HepG2 (cell line): Measurements from ENCODE around the gene FTCD. TPM values are rescaled to one million over a fixed set of nuclear protein-coding genes. Genes with fewer than 3 reads are reported as not detected.

Experiments used
- FIP1L1 ChIP-seq: fragments of 200-400 bp; formaldehyde crosslinking; IDR thresholded peaks from 2 replicates; pipeline ENCODE4 v1.6.1; 2018; ENCODE audit warnings: low read depth, mild to moderate bottlenecking, low read length, moderate library complexity, borderline replicate concordance; ENCODE audit not compliant: insufficient read depth
- MBNL3 ChIP-seq: fragments of 250-450 bp; sonication (Bioruptor Pico); conservative IDR thresholded peaks from 2 replicates; pipeline ENCODE4 v1.8.0; 2022; ENCODE audit warnings: mild to moderate bottlenecking, inconsistent platforms
- NCOA1 ChIP-seq: sonication (generic); formaldehyde crosslinking; IDR thresholded peaks from 2 replicates; pipeline ENCODE4 v1.9.0; 2021; ENCODE audit warnings: missing genetic modification reagents
- TBX3 ChIP-seq: fragments of 450-650 bp; IDR thresholded peaks from 2 replicates; pipeline ENCODE4 v1.6.1; 2017; ENCODE audit warnings: antibody characterized with exemption, mild to moderate bottlenecking, inconsistent platforms, borderline replicate concordance
- ZBTB21 ChIP-seq: sonication (generic); formaldehyde crosslinking; IDR thresholded peaks from 2 replicates; pipeline ENCODE4 v1.4.0; 2020; ENCODE audit warnings: missing genetic modification reagents
- ZFP41 ChIP-seq: sonication (generic); formaldehyde crosslinking; IDR thresholded peaks from 2 replicates; pipeline ENCODE4 v1.4.0; 2020; ENCODE audit warnings: mild to moderate bottlenecking, missing genetic modification reagents, borderline replicate concordance
- ZNF598 ChIP-seq: sonication (generic); formaldehyde crosslinking; IDR thresholded peaks from 2 replicates; pipeline ENCODE4 v1.5.1; 2020; ENCODE audit warnings: mild to moderate bottlenecking, missing genetic modification reagents, borderline replicate concordance
- ZNF687 ChIP-seq: sonication (generic); formaldehyde crosslinking; IDR thresholded peaks from 2 replicates; pipeline ENCODE4 v1.5.1; 2020; ENCODE audit warnings: mild to moderate bottlenecking, missing genetic modification reagents, moderate library complexity
- ZNF781 ChIP-seq: sonication (generic); formaldehyde crosslinking; IDR thresholded peaks from 2 replicates; pipeline ENCODE4 v1.5.1; 2020; ENCODE audit warnings: borderline replicate concordance, mild to moderate bottlenecking, missing genetic modification reagents; ENCODE audit errors: not compliant biosample characterization
- polyA plus RNA-seq, 8 experiments: library from polyadenylated mRNA; depleted of rRNA in 3 of 8; stranded (reverse) in 7 of 8; unstranded in 1 of 8; fragments of >200 nt; fragmentation: Illumina TruSeq in 4 of 8; extraction: Trizol in 4 of 8; gene quantifications; 2 replicates each; pipeline versions ENCODE4 v1.2.1 to v1.2.3, GENCODE V29; 2011 to 2016; ENCODE audit warnings: low read depth in 4 of 8, missing spikeins in 1 of 8, mixed read lengths in 1 of 8; ENCODE audit not compliant: insufficient read depth in 1 of 8
- total RNA-seq, 5 experiments: library from RNA; depleted of rRNA; stranded (reverse); fragments of >200 nt; fragmentation: Illumina TruSeq; extraction: Trizol; gene quantifications; 2 replicates each; pipeline ENCODE4 v1.2.3, GENCODE V29; 2016; ENCODE audit warnings: low read depth in 1 of 5

Gene FTCD
- total and polyA plus RNA-seq, 2 of the 13 experiments (the other 11 are each of a cell fraction or from before 2014, with no cell fraction given): 75.7 to 105 TPM

- no peak for TF ChIP-seq ZFP41 (CRISPR knock-in tag)
- no peak for TF ChIP-seq FIP1L1
- TF ChIP-seq NCOA1 (CRISPR knock-in tag): no peak
- no peak for TF ChIP-seq MBNL3 (CRISPR knock-in tag)
- TF ChIP-seq ZNF598: no peak
- no peak for TF ChIP-seq ZNF687 (CRISPR knock-in tag)
- no peak for TF ChIP-seq ZBTB21 (CRISPR knock-in tag)
- no peak for TF ChIP-seq TBX3
- no peak for TF ChIP-seq ZNF781 (CRISPR knock-in tag)
Measured at GRCh38 chr21:46159390-46159789, 4.0 kb upstream of the FTCD start (continued).
